HG03521 (cell line): Measurements from ENCODE around the gene BCL2L13.
"Not testable (repeated sequence)": the region's sequence is repeated elsewhere in the genome, so short reads cannot be mapped to it uniquely, and the experiment has no call there.

ENCODE experiments used
- ATAC-seq: cut with Tn5 transposase; IDR thresholded peaks from one replicate; pipeline ENCODE4 v1.9.1; 2021; ENCODE audit warnings: mild to moderate bottlenecking, moderate library complexity; ENCODE audit not compliant: unreplicated experiment

Gene BCL2L13

DNA sequence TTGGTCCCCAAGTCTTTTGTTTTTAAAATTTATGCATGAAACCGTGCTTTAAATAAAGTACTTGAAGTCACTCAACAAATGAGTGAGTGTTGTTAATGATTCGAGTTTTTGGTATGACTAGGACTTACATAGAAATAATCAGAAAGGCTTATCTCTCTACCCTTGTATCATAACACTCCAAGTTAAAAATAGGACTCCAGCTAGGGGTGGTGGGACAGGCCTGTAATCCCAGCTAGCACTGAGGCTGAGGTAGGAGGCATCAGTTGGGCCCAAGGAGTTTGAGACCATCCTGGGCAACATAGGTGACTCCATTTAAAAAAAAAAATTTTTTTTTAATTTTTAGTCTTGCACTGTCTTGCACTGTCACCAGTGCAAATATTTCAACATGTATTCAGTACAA is 55.6 kb downstream of the BCL2L13 start:
- no peak for ATAC-seq

- no peak for ATAC-seq
Measured at GRCh38 chr22:17694752-17695151, 56.2 kb downstream of the BCL2L13 start.

DNA sequence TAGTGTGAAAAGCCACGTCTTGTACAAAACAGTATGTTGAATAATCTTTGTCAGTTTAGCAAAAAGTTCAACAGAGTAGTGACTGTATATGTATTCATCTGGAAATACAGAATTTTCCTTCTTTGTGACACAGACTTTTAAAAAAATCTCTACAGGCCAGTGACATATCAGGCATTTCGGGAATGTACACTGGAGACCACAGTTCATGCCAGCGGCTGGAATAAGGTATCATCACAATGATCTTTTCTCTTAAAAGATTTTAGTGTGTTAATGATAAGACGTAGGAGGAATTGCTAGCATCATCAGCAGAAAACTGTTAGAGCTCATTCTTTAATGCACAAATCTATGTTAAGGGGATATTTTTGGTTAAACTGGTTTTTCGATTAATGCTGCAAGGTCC is 57.4 kb downstream of the BCL2L13 start:
- ATAC-seq, result no peak

GRCh38 chr22:17697196-17697595 is 58.6 kb downstream of the BCL2L13 start:
- not testable (repeated sequence) for ATAC-seq

DNA sequence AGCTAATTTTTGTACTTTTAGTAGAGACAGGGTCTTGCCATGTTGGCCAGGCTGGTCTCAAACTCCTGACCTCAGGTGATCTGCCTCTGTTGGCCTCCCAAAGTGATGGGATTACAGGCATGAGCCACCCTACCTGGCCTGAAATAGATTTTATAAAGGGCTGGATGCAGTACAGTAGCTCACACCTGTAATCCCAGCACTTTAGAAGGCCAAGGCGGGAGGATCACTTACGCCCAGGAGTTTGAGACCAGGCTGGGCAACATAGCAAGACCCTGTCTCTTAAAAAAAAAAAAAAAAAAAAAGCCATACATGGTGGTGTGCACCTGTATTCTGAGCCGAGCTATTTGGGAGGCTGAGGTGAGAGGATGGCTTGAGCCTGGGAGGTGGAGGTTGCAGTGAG is 59.7 kb downstream of the BCL2L13 start:
- ATAC-seq, result not testable (repeated sequence)

- no peak for ATAC-seq
Measured at GRCh38 chr22:17698948-17699347, 60.4 kb downstream of the BCL2L13 start.

GRCh38 chr22:17699696-17700340 is 61.3 kb downstream of the BCL2L13 start:
- no peak for ATAC-seq

GRCh38 chr22:17700778-17701177 is 62.2 kb downstream of the BCL2L13 start:
- no peak for ATAC-seq

DNA sequence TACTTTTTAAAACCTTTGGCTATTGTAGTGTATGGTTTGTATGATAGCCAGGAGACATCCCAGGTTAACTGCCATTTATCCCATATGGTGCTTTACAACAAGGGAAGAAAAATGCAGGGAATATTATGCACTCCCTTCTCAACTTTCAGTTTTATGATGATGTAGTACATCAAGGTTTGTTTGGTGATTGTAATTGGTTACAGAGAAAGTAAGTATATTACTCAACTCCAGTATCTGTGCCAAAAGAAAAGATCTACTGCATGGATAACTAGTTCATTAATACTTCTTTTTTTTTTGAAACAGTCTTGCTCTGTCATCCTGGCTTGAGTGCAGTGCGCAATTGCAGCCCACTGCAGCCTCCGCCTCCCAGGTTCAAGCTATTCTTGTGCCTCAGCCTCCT is 65.3 kb downstream of the BCL2L13 start:
- ATAC-seq, result no peak

DNA sequence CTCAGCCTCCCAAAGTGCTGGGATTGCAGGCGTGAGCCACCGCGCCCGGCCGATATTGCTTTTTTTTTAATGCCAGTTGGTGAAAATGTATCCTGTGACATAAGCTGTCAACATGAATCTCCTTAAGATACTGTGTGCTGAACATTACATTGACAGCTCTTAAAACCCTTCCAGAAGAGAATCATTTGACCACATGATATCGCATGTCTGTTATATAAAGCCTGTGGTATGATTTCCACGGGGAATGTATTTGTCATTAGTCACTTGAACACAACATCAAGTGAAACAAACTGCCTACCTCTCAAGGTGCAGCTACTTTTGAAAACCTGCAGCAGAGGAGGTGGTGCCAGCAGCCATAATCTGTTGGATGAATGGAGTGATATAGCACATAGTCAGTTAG is 67.0 kb downstream of the BCL2L13 start:
- ATAC-seq, result no peak

DNA sequence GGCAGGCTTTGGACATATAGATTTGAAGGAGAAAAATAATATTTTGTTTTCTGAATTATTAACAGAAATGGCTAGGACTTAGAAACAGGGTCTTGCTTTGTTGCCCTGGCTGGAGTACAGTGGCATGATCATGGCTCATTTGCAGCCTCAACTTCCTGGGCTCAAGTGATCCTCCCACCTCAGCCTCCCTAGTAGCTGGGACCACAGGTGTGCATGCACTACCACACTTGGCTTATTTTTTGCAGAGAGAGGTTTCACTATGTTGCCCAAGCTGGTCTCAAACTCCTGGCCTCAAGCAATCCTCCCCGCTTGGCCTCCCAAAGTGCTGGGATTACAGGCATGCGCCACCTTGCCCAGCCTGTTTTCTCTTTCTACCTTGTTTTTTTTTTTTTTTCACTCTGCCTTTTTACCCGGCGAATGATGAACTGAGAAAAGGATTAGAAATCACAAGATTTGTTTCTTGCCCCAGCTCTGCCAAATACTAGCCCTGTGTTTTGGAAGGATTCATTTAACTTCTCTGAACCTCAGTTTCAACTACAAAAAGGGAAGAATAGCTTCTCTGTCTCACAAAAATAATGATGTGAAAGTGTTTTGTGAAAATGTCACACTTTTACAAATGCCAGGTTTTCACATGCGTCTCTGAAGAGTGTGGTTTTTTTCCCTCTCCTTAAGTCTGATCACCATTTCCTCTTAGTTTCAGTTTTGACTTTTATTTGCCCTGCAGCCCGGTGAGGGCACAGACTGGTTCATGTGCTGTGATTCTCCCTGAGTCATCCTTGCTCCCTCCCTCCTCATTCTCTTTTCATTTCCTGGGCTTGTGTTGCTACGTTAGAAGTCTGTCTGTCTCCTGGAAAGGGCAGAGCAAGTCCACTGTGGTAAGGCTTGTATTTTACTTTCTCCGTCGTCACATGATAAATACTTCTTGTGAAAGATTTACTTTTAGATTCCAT is 67.7 kb downstream of the BCL2L13 start:
- ATAC-seq, result peak; percentile 56

- ATAC-seq, result no peak
Measured at GRCh38 chr22:17706947-17707346, 68.4 kb downstream of the BCL2L13 start.

DNA sequence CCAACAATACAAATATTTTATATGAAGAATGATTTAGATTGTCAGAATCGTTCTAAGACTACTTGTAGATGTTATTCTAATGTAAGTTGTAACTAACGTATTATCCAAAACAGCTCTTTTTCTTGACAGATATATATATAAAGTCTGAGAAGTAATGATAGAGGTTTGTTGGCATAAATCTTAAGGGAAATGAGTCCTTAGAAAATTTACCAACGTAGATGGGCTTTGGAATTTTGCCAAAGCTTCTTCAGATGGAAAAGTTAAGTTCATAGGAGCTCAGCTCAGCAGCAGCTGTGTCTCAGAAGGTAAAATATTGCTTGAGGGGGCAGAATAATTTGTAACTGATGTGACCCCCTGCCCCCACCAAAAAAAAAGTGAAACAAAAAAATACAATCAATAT is 69.0 kb downstream of the BCL2L13 start:
- ATAC-seq, result no peak

DNA sequence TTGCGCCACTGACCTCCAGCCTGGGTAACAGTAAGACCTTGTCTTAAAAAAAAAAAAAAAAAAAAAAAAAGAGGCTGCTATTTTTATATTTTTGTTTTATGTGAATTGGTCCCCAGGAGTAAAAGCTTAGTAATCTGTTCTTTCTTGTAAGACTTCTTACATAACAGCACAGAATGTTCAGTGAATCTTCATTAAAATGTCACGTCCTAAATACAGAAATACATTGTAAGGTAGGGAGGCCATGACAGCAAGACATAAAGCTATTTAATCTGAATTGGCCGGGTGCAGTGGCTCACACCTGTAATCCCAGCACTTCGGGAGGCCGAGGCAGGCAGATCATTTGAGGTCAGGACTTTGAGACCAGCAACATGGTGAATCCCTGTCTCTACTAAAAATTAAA is 71.5 kb downstream of the BCL2L13 start:
- no peak for ATAC-seq

DNA sequence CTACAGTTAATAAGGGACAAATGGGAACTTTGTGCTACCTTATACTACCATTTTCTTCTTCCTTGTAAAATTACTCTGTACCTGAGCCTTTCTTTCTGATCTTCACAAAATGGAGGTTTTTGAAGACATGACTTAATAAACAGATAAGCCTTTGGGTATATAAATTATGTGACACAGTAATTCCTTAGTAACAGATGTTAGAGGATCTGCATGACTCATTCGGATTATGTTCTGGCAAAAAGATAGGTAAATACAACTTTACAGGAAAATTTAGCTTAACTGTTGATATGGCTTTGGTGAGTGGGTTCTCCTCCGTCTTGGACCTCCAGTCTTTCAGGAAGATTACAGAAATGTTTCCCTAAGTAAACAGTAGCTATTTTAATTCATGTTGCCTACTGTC is 73.9 kb downstream of the BCL2L13 start:
- ATAC-seq, result no peak

- ATAC-seq, result no peak
Measured at GRCh38 chr22:17716529-17716928, 78.0 kb downstream of the BCL2L13 start.

GRCh38 chr22:17717708-17718107 is 79.2 kb downstream of the BCL2L13 start:
- ATAC-seq, result no peak

DNA sequence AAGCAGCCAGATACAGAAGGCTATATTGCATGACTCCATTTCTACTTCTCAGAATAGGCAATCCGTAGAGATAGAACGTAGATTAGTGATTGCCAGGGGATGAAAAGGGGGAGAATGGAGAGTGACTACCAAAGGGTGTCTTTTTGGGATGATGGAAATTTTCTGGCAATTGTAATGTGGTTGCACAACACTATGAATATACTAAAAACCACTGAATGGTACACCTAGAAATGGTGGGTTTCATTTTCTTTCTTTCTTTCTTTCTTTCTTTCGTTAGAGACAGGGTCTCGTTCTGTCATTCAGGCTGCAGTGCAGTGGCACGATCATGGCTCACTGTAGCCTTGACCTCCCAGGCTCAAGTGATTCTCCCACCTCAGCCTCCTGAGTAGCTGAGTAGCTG is 81.4 kb downstream of the BCL2L13 start:
- no peak for ATAC-seq

GRCh38 chr22:17724241-17724640 is 85.7 kb downstream of the BCL2L13 start:
- no peak for ATAC-seq

GRCh38 chr22:17724678-17725499 is 86.3 kb downstream of the BCL2L13 start:
- ATAC-seq, result no peak

DNA sequence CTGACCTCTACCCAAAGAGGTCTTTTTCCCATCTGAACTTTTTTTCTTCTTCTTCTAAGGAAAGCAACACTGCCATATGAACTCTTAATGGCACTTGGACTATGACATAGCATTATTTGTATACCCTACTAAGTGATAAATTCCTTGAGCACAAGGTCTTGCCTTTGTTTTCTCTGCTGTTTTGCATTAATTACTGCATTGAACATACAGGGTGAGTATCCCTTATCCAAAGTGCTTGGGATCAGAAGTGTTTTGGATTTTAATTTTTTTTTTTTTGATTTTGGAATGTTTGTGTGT is 86.9 kb downstream of the BCL2L13 start:
- ATAC-seq, result no peak
